HFF-Myc (cell line): ENCODE data around the gene ZNF335.

Source experiments
- DNase-seq: peaks from one replicate; pipeline ENCODE4 v3.0.0-alpha.2; 2011; ENCODE audit warnings: low read depth; ENCODE audit errors: extremely low read depth
- H3K4me3 ChIP-seq: replicated peaks from 2 replicates; pipeline ENCODE4 v1.5.1; 2011; ENCODE audit warnings: low read depth, mild to moderate bottlenecking, control low read depth, low read length
- TF ChIP-seq, protein P1 (sequence below): IDR thresholded peaks from 2 replicates; pipeline ENCODE4 v1.5.1; 2012; ENCODE audit warnings: mild to moderate bottlenecking, low read depth, low read length, control low read depth; ENCODE audit errors: missing control alignments

The ZNF335 gene

DNA sequence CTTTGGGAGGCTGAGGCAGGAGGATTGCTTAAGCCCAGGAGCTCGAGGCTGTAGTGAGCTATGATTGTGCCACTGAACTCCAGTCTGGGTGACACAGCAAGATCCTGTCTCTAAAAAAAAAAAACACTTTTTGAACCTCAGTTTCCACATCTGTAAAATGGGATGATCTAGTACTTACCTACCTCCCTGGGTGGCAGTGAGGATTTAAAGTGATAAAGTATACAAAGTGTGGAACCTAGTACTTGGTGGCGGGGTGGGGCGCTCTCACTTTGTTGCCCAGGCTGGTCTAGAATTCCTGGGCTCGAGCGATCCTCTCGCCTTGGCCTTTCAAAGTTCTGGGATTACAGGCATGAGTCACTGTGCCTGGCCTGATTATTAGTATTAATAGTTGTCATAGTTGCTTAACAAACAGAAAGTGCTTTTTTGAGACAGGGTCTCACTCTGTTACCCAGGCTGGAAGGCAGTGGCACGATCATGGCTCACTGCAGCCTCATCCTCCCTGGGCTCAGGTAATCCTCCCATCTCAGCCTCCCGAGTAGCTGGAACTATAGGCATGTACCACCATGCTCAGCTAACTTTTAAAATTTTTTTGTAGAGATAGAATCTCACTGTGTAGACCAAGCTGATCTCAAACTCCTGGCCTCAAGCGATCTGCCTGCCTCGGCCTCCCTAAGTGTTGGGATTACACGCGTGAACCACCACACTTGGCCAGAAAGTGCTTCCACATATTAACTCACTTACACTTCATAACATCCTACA is 53.0 kb downstream of the ZNF335 start:
- TF ChIP-seq, protein P1, sequence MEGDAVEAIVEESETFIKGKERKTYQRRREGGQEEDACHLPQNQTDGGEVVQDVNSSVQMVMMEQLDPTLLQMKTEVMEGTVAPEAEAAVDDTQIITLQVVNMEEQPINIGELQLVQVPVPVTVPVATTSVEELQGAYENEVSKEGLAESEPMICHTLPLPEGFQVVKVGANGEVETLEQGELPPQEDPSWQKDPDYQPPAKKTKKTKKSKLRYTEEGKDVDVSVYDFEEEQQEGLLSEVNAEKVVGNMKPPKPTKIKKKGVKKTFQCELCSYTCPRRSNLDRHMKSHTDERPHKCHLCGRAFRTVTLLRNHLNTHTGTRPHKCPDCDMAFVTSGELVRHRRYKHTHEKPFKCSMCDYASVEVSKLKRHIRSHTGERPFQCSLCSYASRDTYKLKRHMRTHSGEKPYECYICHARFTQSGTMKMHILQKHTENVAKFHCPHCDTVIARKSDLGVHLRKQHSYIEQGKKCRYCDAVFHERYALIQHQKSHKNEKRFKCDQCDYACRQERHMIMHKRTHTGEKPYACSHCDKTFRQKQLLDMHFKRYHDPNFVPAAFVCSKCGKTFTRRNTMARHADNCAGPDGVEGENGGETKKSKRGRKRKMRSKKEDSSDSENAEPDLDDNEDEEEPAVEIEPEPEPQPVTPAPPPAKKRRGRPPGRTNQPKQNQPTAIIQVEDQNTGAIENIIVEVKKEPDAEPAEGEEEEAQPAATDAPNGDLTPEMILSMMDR = no peak
- H3K4me3 ChIP-seq = no peak overlapping the region
- DNase-seq = no peak

DNA sequence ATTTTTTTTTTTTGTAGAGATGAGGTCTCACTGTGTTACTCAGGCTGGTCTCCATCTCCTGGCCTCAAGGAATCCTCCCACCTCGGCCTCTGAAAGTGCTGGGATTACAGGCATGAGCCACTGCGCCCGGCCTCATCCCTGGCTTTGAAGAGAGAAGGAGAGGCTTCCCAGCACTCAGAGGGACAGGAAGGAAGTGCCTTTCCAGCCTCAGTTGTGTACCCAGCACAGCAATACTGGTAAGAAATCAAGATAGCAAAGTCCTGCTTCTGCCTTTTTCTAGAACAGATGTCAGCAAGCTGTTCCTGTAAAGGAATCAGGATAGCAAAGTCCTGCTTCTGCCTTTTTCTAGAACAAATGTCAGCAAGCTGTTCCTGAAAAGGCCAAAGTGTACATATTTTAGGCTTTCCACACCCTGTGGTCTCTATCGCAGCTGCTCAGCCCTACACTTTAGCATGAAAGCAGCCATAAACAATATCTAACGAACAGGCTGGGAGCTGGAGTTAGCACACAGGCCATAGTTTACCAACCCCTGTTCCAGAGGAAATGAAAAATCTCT is 53.7 kb downstream of the ZNF335 start:
- no peak for DNase-seq
- TF ChIP-seq, protein P1 = no peak
- no peak overlapping the region for H3K4me3 ChIP-seq

DNA sequence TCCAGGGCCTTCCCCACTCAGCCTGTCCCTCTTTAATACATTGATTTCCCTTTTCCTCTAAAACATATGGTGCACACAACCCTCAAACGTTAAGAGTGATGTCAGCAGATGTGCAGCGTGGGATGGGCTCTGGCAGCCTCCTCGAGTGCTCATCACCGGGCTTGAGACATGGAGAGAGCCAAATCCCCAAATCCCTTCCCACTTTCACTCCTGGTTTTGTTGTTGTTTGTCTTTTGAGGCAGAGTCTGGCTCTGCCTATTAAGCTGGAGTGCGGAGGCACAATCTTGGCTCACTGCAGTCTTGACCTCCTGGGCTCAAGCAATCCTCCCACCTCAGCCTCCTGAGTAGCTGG is 54.2 kb downstream of the ZNF335 start:
- H3K4me3 ChIP-seq = no peak overlapping the region
- no peak for DNase-seq
- TF ChIP-seq, protein P1 = no peak

DNA sequence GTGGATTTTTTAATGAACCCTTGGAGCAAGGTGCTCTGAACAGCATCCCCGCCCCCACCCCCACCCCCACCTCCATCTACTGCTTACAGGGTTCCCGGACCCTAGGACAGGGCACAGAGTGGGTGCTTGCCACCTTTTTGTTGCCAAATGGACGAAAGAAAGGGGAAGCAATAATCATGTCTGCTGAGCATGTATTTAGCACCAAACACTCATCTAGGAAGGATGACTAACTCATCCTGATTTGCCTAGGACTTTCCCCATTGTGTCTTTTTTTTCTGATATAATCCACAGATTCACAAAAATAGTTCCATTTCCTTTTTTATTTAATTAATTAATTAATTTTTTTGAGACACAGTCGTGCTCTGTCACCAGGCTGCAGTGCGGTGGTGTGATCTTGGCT is 58.9 kb downstream of the ZNF335 start:
- no peak for DNase-seq
- no peak overlapping the region for H3K4me3 ChIP-seq
- TF ChIP-seq, protein P1 = no peak

DNA sequence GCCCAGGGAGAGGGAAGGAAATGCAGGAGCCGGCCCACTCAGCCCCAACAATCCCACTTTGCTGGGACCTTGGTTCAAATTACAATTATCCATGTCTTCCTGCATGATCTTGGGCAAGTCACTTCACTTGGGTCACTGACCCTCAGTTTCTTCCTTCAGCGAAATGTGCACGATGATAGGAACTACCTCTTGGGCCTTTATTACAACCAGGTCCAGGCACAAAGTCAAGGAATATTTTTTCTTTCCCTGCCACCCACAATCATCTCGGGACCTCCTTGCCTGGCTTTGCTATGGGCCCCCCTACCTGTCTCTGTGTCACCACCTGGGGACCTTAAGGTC is 59.7 kb downstream of the ZNF335 start:
- peak overlapping the region; percentile 74 for H3K4me3 ChIP-seq
- TF ChIP-seq, protein P1 = no peak
- no peak for DNase-seq

DNA sequence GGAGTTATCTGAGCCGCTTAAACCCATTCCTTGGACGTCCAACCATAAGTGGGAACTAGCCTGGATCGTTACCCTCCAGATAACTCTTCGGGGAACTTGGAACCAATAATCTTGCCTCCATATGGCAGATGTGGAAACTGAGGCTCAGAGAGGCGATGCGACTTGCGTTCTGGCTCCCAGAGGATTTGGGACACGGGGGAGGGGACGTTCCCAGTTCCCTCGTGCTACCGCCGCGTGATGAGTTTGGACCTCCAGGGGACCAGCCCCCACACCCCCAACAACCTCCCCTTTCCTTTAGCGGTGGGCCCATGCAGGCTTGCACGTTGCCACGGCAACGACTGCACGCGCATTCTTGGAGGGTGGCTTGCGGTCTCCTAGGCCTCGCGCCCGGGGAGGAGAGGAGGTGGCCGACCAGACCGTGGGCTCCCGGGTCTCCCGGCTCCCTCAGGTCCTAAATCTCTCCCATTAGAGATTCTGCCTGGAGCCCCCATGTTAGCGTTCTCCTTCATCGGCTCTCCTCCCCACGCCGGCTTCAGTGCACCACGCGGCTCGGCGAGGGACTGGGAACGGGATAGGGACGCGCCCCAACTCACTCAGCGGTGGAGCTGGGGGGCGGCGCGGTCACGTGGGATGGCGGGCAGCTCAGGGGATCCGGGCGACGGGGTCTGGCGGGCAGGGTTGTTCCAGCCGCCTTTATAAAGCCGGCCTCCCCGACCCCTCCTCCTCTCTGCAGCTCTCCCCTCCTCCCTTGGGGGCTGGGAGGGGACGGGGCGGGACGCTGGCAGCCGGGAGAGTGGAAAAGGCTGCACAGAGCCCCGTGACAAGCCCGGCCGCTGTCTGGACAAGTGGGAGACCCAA is 60.3 kb downstream of the ZNF335 start, which contains the start of gene PLTP:
PLTP (minus strand) TSS at position 670 of the 858 bp plus-strand sequence. CDS start 703 bp downstream, outside the sequence.
- DNase-seq = no peak
- peak within 1 kb of the TSS; percentile 74 for H3K4me3 ChIP-seq
- TF ChIP-seq, protein P1 = no peak
